Measurements from ENCODE around the gene MALL.

MALL gene

DNA sequence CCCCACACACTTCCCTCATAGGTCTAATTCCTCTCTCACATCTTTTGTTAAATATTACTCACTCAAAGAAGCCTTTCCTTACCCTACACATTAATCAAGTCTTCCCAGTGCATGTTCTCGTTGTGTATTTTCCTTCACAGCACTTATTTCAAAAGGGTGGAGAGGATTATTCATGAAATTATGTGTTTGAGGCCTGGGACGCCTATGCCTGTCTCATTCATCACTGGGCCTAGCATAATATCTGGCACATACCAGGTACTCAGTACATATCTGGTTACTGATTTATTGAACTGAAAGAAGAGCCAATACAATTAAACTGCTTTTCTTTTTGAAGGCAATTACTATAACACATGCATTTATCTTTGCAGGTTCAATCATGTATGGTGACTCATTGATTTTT is 15.1 kb upstream of the MALL start:
- Histone ChIP-seq H3K79me2 (ENCODE audit: low read length) (no peaks in the 10 kb centered on the region), H3K27me3 (ENCODE audit: low read depth, low read length) (no peaks in the 10 kb centered on the region), H3K4me1 (ENCODE audit: low read length) (no peaks in the 10 kb centered on the region), H3K27ac (ENCODE audit: low read length) (no peak overlapping the region), H2AFZ (ENCODE audit: low read depth, low read length) (no peak overlapping the region), H3K4me2 (ENCODE audit: low read length) (no peak overlapping the region), H3K36me3 (replicated peaks; ENCODE audit: low read depth, low read length) (no peaks in the 10 kb centered on the region), H3K9ac (ENCODE audit: low read length) (no peak overlapping the region), H4K20me1 (ENCODE audit: insufficient read depth, low read length) (no peaks in the 10 kb centered on the region), H3K4me3 (ENCODE audit: low read length) (no peak overlapping the region), H3K9me3 (ENCODE audit: insufficient read depth, low read length) (no peaks in the 10 kb centered on the region)
- no peak for TF ChIP-seq EZH2phosphoT487 (IDR thresholded peaks at IDR 0.05; ENCODE audit: low read depth)
- TF ChIP-seq, protein P1, sequence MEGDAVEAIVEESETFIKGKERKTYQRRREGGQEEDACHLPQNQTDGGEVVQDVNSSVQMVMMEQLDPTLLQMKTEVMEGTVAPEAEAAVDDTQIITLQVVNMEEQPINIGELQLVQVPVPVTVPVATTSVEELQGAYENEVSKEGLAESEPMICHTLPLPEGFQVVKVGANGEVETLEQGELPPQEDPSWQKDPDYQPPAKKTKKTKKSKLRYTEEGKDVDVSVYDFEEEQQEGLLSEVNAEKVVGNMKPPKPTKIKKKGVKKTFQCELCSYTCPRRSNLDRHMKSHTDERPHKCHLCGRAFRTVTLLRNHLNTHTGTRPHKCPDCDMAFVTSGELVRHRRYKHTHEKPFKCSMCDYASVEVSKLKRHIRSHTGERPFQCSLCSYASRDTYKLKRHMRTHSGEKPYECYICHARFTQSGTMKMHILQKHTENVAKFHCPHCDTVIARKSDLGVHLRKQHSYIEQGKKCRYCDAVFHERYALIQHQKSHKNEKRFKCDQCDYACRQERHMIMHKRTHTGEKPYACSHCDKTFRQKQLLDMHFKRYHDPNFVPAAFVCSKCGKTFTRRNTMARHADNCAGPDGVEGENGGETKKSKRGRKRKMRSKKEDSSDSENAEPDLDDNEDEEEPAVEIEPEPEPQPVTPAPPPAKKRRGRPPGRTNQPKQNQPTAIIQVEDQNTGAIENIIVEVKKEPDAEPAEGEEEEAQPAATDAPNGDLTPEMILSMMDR (IDR thresholded peaks at IDR 0.05; ENCODE audit: low read depth, low read length) = no peak

DNA sequence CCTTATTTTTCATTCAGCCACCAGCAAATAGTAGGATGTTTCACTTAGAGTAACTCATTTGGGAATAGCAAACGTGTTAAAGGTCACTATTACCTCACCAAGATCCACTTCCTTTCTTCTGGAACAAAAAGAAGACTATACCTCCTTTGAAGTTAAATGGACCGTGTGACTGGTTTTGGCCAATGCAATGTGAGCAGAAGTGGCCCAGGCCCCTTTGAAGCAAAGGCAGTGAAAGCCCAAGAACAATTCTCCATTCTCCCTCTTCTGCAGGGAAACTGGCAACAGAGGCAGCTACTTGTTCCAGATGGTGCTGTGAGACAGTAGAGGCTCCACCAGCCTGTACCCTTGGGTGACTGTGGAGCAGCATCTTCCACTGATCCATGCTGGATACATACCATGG is 11.3 kb upstream of the MALL start:
- Histone ChIP-seq H3K27me3 (ENCODE audit: low read depth, low read length) (no peaks in the 10 kb centered on the region), H3K9me3 (ENCODE audit: insufficient read depth, low read length) (no peaks in the 10 kb centered on the region), H3K9ac (ENCODE audit: low read length) (no peak overlapping the region), H4K20me1 (ENCODE audit: insufficient read depth, low read length) (no peaks in the 10 kb centered on the region), H3K4me1 (ENCODE audit: low read length) (no peaks in the 10 kb centered on the region), H3K36me3 (replicated peaks; ENCODE audit: low read depth, low read length) (no peaks in the 10 kb centered on the region), H2AFZ (ENCODE audit: low read depth, low read length) (no peak overlapping the region), H3K4me2 (ENCODE audit: low read length) (no peak overlapping the region), H3K4me3 (ENCODE audit: low read length) (no peak overlapping the region), H3K27ac (ENCODE audit: low read length) (no peak overlapping the region), H3K79me2 (ENCODE audit: low read length) (no peaks in the 10 kb centered on the region)
- TF ChIP-seq, protein P1 (IDR thresholded peaks at IDR 0.05; ENCODE audit: low read depth, low read length) = no peak
- TF ChIP-seq EZH2phosphoT487 (IDR thresholded peaks at IDR 0.05; ENCODE audit: low read depth) = no peak

DNA sequence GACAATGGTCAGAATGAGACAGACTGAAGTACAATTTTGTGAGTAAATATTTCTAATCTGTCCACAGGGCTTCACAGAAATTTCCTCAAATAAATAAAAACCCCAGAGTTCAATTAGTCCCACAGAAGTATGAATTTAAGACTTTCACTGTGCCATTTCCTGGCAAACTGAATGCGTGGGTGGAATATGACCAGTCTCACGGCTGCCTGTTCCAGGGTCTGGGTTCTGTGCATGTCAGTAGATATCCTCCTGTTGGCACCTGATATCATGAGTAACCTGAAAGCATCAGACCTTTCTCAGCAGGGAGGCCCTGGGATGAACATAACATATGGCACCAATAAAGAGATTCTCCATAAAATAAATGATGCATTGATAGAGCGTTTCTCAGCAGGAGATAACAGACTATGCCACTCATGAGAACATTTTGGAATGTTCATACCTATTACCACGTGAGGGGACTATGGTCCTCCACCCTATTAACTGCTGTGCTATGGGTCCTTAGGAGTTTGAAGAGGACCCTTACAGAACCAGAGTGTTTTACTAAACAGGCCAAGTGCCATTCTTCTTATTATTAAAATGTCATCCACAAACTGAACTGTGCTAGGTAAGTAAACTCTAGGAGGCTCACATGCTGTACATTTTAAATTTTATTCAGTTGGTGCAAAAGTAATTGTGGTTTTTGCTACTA is 10.6 kb upstream of the MALL start:
- no peak overlapping the region for H3K9ac ChIP-seq (ENCODE audit: low read length)
- no peak for TF ChIP-seq EZH2phosphoT487 (IDR thresholded peaks at IDR 0.05; ENCODE audit: low read depth)
- TF ChIP-seq, protein P1 (IDR thresholded peaks at IDR 0.05; ENCODE audit: low read depth, low read length) = no peak
- no peak overlapping the region for H3K4me2 ChIP-seq (ENCODE audit: low read length)
- no peaks in the 10 kb centered on the region for H4K20me1 ChIP-seq (ENCODE audit: insufficient read depth, low read length)
- no peaks in the 10 kb centered on the region for H3K27me3 ChIP-seq (ENCODE audit: low read depth, low read length)
- H2AFZ ChIP-seq (ENCODE audit: low read depth, low read length) = no peak overlapping the region
- no peak overlapping the region for H3K27ac ChIP-seq (ENCODE audit: low read length)
- no peaks in the 10 kb centered on the region for H3K9me3 ChIP-seq (ENCODE audit: insufficient read depth, low read length)
- no peaks in the 10 kb centered on the region for H3K4me1 ChIP-seq (ENCODE audit: low read length)
- H3K4me3 ChIP-seq (ENCODE audit: low read length) = no peak overlapping the region
- H3K36me3 ChIP-seq (replicated peaks; ENCODE audit: low read depth, low read length) = no peaks in the 10 kb centered on the region
- H3K79me2 ChIP-seq (ENCODE audit: low read length) = no peaks in the 10 kb centered on the region

DNA sequence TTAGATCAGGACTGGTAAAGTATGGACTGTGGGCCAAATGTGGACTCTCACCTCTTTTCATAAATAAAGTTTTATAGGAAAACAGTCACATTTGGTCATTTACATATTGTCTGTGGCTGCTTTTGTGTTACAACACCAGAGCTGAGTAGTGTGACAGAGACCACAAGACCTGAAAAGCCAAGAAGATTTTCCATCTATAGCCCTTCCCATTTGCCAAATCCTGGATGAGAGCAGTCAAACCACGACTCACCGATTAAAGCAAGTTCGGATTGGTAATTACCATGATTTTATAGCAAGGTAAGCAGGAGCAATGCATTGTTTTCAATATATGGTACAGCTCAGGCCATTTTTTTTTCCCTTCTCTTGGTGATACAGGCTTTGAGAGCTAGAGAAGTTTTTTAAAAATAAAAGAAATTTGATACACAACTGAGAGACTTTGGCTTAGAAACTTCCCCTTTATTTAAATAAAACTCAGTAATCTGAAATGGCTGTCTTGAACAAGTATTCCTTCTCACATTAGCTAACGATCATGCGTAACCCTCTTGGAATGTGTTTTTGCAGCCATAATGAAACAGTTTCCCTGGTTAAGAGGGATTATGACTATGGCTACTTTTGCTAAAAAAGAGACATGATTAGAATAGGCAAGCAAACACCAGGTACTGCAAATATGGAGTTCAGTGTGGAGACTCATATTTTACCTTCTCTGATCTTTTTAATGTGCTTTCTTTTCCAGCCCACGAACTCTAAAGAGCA is 9.5 kb upstream of the MALL start:
- Histone ChIP-seq H3K9me3 (ENCODE audit: insufficient read depth, low read length) (no peaks in the 10 kb centered on the region), H4K20me1 (ENCODE audit: insufficient read depth, low read length) (no peaks in the 10 kb centered on the region), H3K4me2 (ENCODE audit: low read length) (no peak overlapping the region), H3K27ac (ENCODE audit: low read length) (no peak overlapping the region), H3K9ac (ENCODE audit: low read length) (no peak overlapping the region), H3K27me3 (ENCODE audit: low read depth, low read length) (no peaks in the 10 kb centered on the region; the same call in 1 of the 2 replicates), H2AFZ (ENCODE audit: low read depth, low read length) (no peak overlapping the region), H3K79me2 (ENCODE audit: low read length) (no peaks in the 10 kb centered on the region), H3K4me1 (ENCODE audit: low read length) (no peaks in the 10 kb centered on the region), H3K36me3 (replicated peaks; ENCODE audit: low read depth, low read length) (no peaks in the 10 kb centered on the region), H3K4me3 (ENCODE audit: low read length) (no peak overlapping the region)
- TF ChIP-seq EZH2phosphoT487 (IDR thresholded peaks at IDR 0.05; ENCODE audit: low read depth) = no peak
- TF ChIP-seq, protein P1 (IDR thresholded peaks at IDR 0.05; ENCODE audit: low read depth, low read length) = no peak

Measured in OCI-LY3 (cell line).